NCI-H1048 (cell line): Measurements from ENCODE around the gene ABCF3.

ENCODE experiments used
- DNase-seq: peaks from one replicate; lab custom pipeline; 2025; lab: John Stamatoyannopoulos, UW

The ABCF3 gene

GRCh38 chr3:184167786-184168185 is 18.2 kb upstream of the ABCF3 start:
- no peak for DNase-seq

GRCh38 chr3:184168363-184169120 is 17.5 kb upstream of the ABCF3 start:
- no peak for DNase-seq

GRCh38 chr3:184169896-184170875 is 15.8 kb upstream of the ABCF3 start:
- DNase-seq = no peak

GRCh38 chr3:184171562-184171961 is 14.4 kb upstream of the ABCF3 start:
- no peak for DNase-seq

- no peak for DNase-seq
Measured at GRCh38 chr3:184172681-184173373, 13.2 kb upstream of the ABCF3 start.

- no peak for DNase-seq
Measured at GRCh38 chr3:184173374-184173722, 12.7 kb upstream of the ABCF3 start.

- no peak for DNase-seq
Measured at GRCh38 chr3:184174284-184174645, 11.7 kb upstream of the ABCF3 start.

GRCh38 chr3:184174646-184175492 is 11.1 kb upstream of the ABCF3 start, which contains the start of gene AP2M1:
TSS of gene AP2M1 (plus strand) at chr3:184174855. CDS start at chr3:184176994, 2,139 bp downstream.
- peak; percentile 95 for DNase-seq

- no peak for DNase-seq
Measured at GRCh38 chr3:184175506-184175905, 10.5 kb upstream of the ABCF3 start.

- DNase-seq = no peak
Measured at GRCh38 chr3:184175981-184176376, 10.0 kb upstream of the ABCF3 start.

- DNase-seq = no peak
Measured at GRCh38 chr3:184176377-184177330, 9.3 kb upstream of the ABCF3 start.

GRCh38 chr3:184177331-184177731 is 8.7 kb upstream of the ABCF3 start:
- no peak for DNase-seq

- no peak for DNase-seq
Measured at GRCh38 chr3:184177767-184178306, 8.2 kb upstream of the ABCF3 start.

GRCh38 chr3:184178521-184179138 is 7.4 kb upstream of the ABCF3 start:
- no peak for DNase-seq

- DNase-seq = no peak
Measured at GRCh38 chr3:184180165-184180564, 5.8 kb upstream of the ABCF3 start.

- no peak for DNase-seq
Measured at GRCh38 chr3:184181596-184181995, 4.4 kb upstream of the ABCF3 start.

GRCh38 chr3:184183679-184184078 is 2.3 kb upstream of the ABCF3 start:
- DNase-seq = no peak

GRCh38 chr3:184184546-184185230 is 1.3 kb upstream of the ABCF3 start:
- no peak for DNase-seq
